HG02763 (cell line): ENCODE results near the gene PHEX.

ENCODE experiments used
- ATAC-seq: cut with Tn5 transposase; IDR thresholded peaks from one replicate; pipeline ENCODE4 v1.9.1; 2021; ENCODE audit warnings: mild to moderate bottlenecking, moderate library complexity; ENCODE audit not compliant: unreplicated experiment

Gene PHEX

GRCh38 chrX:22097012-22097694, 65.0 kb downstream of the PHEX start:
- ATAC-seq: no peak

GRCh38 chrX:22105231-22105630, 73.1 kb downstream of the PHEX start:
- ATAC-seq: no peak

GRCh38 chrX:22105971-22106370, 73.8 kb downstream of the PHEX start:
- no peak for ATAC-seq

- ATAC-seq: no peak
Observed at GRCh38 chrX:22109442-22109841, 77.3 kb downstream of the PHEX start.

GRCh38 chrX:22110729-22111494, 78.8 kb downstream of the PHEX start:
- ATAC-seq: no peak

- ATAC-seq: no peak
Observed at GRCh38 chrX:22116605-22117546, 84.8 kb downstream of the PHEX start.

- ATAC-seq: no peak
Observed at GRCh38 chrX:22117633-22118032, 85.5 kb downstream of the PHEX start.

- ATAC-seq: no peak
Observed at GRCh38 chrX:22118161-22118830, 86.2 kb downstream of the PHEX start.

- ATAC-seq: no peak
Observed at GRCh38 chrX:22121161-22121560, 89.0 kb downstream of the PHEX start.

- ATAC-seq: no peak
Observed at GRCh38 chrX:22122510-22122909, 90.4 kb downstream of the PHEX start.

GRCh38 chrX:22124098-22124497, 92.0 kb downstream of the PHEX start:
- no peak for ATAC-seq

GRCh38 chrX:22125481-22125880, 93.4 kb downstream of the PHEX start:
- no peak for ATAC-seq

GRCh38 chrX:22126327-22126726, 94.2 kb downstream of the PHEX start:
- ATAC-seq: no peak

GRCh38 chrX:22128961-22129360, 96.8 kb downstream of the PHEX start:
- ATAC-seq: no peak

- no peak for ATAC-seq
Observed at GRCh38 chrX:22134681-22135080, 102.6 kb downstream of the PHEX start.

GRCh38 chrX:22135171-22135711, 103.1 kb downstream of the PHEX start:
- ATAC-seq: no peak

- no peak for ATAC-seq
Observed at GRCh38 chrX:22135994-22136684, 104.0 kb downstream of the PHEX start.

- ATAC-seq: no peak
Observed at GRCh38 chrX:22136711-22137110, 104.6 kb downstream of the PHEX start.

GRCh38 chrX:22139822-22140221, 107.7 kb downstream of the PHEX start:
- ATAC-seq: no peak
